ENCODE results near the gene ALDH1L2. TPM values are rescaled to one million over a fixed set of nuclear protein-coding genes. Genes with fewer than 3 reads are reported as not detected.

Gene ALDH1L2
- total and polyA plus RNA-seq, 4 donors = 0.03 to 0.25 (median 0.15) TPM

DNA sequence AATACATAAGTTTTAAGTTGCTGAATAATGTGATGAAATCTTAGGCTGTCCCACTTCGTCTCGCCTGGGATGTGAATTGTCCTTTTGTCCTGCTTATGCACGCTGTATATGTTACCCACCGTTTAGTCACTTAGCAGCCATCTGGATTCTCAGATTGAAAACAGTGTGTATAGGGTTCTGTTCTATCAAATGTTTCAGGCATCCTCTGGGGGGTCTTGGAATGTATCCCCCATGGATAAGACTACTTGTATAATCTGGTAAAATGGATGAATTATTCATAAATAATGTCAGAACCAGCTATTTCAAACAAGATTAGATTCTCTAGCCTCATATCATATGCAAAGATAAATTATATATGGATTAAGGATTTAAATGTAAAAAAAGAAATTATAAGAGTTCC is 68.7 kb downstream of the ALDH1L2 start:
- H3K9me3 ChIP-seq (ENCODE audit: control insufficient read depth in 4 of 4, low read length in 3 of 4) = no peaks in the 10 kb centered on the region
- TF ChIP-seq FOXA1 (IDR thresholded peaks at IDR 0.05) (no peak), RXRA (IDR thresholded peaks at IDR 0.05) (no peak), HNF4A (conservative IDR thresholded peaks at IDR 0.05) (no peak), GABPA (IDR thresholded peaks at IDR 0.05 in 1 of 2, conservative IDR thresholded peaks at IDR 0.05 in 1 of 2) (no peak), CTCF (IDR thresholded peaks at IDR 0.05; ENCODE audit: low read depth, low read length, missing input control) (no peak), NR2F2 (IDR thresholded peaks at IDR 0.05) (no peak), HNF4G (IDR thresholded peaks at IDR 0.05) (no peak), RAD21 (IDR thresholded peaks at IDR 0.05) (no peak), FOXA2 (IDR thresholded peaks at IDR 0.05) (no peak), EGR1 (IDR thresholded peaks at IDR 0.05; ENCODE audit: low read depth in 2 of 2) (no peak), SP1 (IDR thresholded peaks at IDR 0.05) (no peak), JUND (IDR thresholded peaks at IDR 0.05) (no peak)
- TF ChIP-seq, protein P1, sequence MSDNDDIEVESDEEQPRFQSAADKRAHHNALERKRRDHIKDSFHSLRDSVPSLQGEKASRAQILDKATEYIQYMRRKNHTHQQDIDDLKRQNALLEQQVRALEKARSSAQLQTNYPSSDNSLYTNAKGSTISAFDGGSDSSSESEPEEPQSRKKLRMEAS (IDR thresholded peaks at IDR 0.05) = no peak
- TF ChIP-seq, protein P2, sequence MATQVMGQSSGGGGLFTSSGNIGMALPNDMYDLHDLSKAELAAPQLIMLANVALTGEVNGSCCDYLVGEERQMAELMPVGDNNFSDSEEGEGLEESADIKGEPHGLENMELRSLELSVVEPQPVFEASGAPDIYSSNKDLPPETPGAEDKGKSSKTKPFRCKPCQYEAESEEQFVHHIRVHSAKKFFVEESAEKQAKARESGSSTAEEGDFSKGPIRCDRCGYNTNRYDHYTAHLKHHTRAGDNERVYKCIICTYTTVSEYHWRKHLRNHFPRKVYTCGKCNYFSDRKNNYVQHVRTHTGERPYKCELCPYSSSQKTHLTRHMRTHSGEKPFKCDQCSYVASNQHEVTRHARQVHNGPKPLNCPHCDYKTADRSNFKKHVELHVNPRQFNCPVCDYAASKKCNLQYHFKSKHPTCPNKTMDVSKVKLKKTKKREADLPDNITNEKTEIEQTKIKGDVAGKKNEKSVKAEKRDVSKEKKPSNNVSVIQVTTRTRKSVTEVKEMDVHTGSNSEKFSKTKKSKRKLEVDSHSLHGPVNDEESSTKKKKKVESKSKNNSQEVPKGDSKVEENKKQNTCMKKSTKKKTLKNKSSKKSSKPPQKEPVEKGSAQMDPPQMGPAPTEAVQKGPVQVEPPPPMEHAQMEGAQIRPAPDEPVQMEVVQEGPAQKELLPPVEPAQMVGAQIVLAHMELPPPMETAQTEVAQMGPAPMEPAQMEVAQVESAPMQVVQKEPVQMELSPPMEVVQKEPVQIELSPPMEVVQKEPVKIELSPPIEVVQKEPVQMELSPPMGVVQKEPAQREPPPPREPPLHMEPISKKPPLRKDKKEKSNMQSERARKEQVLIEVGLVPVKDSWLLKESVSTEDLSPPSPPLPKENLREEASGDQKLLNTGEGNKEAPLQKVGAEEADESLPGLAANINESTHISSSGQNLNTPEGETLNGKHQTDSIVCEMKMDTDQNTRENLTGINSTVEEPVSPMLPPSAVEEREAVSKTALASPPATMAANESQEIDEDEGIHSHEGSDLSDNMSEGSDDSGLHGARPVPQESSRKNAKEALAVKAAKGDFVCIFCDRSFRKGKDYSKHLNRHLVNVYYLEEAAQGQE (IDR thresholded peaks at IDR 0.05) = no peak
- TF ChIP-seq, protein P3, sequence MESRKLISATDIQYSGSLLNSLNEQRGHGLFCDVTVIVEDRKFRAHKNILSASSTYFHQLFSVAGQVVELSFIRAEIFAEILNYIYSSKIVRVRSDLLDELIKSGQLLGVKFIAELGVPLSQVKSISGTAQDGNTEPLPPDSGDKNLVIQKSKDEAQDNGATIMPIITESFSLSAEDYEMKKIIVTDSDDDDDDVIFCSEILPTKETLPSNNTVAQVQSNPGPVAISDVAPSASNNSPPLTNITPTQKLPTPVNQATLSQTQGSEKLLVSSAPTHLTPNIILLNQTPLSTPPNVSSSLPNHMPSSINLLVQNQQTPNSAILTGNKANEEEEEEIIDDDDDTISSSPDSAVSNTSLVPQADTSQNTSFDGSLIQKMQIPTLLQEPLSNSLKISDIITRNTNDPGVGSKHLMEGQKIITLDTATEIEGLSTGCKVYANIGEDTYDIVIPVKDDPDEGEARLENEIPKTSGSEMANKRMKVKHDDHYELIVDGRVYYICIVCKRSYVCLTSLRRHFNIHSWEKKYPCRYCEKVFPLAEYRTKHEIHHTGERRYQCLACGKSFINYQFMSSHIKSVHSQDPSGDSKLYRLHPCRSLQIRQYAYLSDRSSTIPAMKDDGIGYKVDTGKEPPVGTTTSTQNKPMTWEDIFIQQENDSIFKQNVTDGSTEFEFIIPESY (IDR thresholded peaks at IDR 0.05) = no peak
- no peak overlapping the region for H3K4me3 ChIP-seq (ENCODE audit: low read depth in 1 of 3, low read length in 3 of 3)
- H3K36me3 ChIP-seq (ENCODE audit: control insufficient read depth in 4 of 4, insufficient read depth in 3 of 4, low read depth in 1 of 4, low read length in 3 of 4) = peaks cover 0 to 8% (median 2%) of the 10 kb centered on the region in 4 donors
- H3K27ac ChIP-seq (ENCODE audit: low read depth in 1 of 2, low read length in 2 of 2) = peak overlapping the region in 1 of 2 donors; percentile 44
- no peak overlapping the region for H3K9ac ChIP-seq (ENCODE audit: low read depth in 1 of 2, low read length in 2 of 2)
- no peak for DNase-seq (ENCODE audit: low spot score)
- no peaks in the 10 kb centered on the region for H3K27me3 ChIP-seq (ENCODE audit: control insufficient read depth in 4 of 4, insufficient read depth in 4 of 4, low read length in 3 of 4)
- 93% methylated on average over 4 of the region's 4 CpGs for WGBS
- H3K4me1 ChIP-seq (ENCODE audit: control insufficient read depth in 4 of 4, insufficient read depth in 4 of 4, low read length in 3 of 4) = peaks cover 0 to 19% (median 1%) of the 10 kb centered on the region in 4 donors

DNA sequence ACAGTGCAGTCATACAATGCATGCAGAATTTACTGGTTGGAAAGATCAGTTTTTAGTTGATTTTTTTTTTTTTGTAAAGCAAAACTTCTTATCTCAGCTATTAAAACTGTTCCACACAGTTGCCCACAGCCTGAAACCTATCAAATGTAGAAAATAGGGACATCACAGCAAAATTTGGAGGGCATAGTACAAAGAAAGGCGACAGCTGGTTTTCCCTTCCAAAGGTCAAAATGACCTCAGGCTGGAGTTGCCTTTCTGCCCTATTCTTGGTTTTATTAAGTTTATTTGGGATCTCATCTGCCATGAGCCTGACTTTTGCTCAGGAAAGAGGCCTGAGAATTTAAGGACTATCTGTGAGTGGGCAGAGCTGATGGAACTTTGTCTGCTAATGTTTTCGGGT is 69.7 kb downstream of the ALDH1L2 start:
- H3K4me3 ChIP-seq (ENCODE audit: low read depth in 1 of 3, low read length in 3 of 3) = no peak overlapping the region
- no peaks in the 10 kb centered on the region for H3K27me3 ChIP-seq (ENCODE audit: control insufficient read depth in 4 of 4, insufficient read depth in 4 of 4, low read length in 3 of 4)
- no peaks in the 10 kb centered on the region for H3K9me3 ChIP-seq (ENCODE audit: control insufficient read depth in 4 of 4, low read length in 3 of 4)
- no peak for DNase-seq (ENCODE audit: low spot score)
- no peak overlapping the region for H3K9ac ChIP-seq (ENCODE audit: low read depth in 1 of 2, low read length in 2 of 2)
- H3K4me1 ChIP-seq (ENCODE audit: control insufficient read depth in 4 of 4, insufficient read depth in 4 of 4, low read length in 3 of 4) = peaks cover 0 to 19% (median 1%) of the 10 kb centered on the region in 4 donors
- 58% methylated on average over 2 of the region's 2 CpGs for WGBS
- H3K27ac ChIP-seq (ENCODE audit: low read depth in 1 of 2, low read length in 2 of 2) = peak overlapping the region; percentile 44 to 55
- peaks cover 0 to 8% (median 2%) of the 10 kb centered on the region in 4 donors for H3K36me3 ChIP-seq (ENCODE audit: control insufficient read depth in 4 of 4, insufficient read depth in 3 of 4, low read depth in 1 of 4, low read length in 3 of 4)
- TF ChIP-seq, protein P1 (IDR thresholded peaks at IDR 0.05) = peak; percentile 35
- TF ChIP-seq CTCF (IDR thresholded peaks at IDR 0.05; ENCODE audit: low read depth, low read length, missing input control) (no peak), HNF4A (conservative IDR thresholded peaks at IDR 0.05) (peak; percentile 98 to 99), TAF1 (conservative IDR thresholded peaks at IDR 0.05) (no peak), FOXA2 (IDR thresholded peaks at IDR 0.05) (no peak), RAD21 (IDR thresholded peaks at IDR 0.05) (peak; percentile 39 to 52), HNF4G (IDR thresholded peaks at IDR 0.05) (peak; percentile 90), FOXA1 (IDR thresholded peaks at IDR 0.05) (no peak), NR2F2 (IDR thresholded peaks at IDR 0.05) (no peak), EGR1 (IDR thresholded peaks at IDR 0.05; ENCODE audit: low read depth in 2 of 2) (peak in 1 of 2 donors; percentile 50), SP1 (IDR thresholded peaks at IDR 0.05) (peak; percentile 95), GABPA (IDR thresholded peaks at IDR 0.05 in 1 of 2, conservative IDR thresholded peaks at IDR 0.05 in 1 of 2) (peak in 1 of 2 donors; percentile 22), YY1 (IDR thresholded peaks at IDR 0.05) (peak; percentile 63), JUND (IDR thresholded peaks at IDR 0.05) (peak; percentile 95 to 97), RXRA (IDR thresholded peaks at IDR 0.05) (peak; percentile 66 to 72)
- TF ChIP-seq, protein P3 (IDR thresholded peaks at IDR 0.05) = peak; percentile 56
- TF ChIP-seq, protein P4, sequence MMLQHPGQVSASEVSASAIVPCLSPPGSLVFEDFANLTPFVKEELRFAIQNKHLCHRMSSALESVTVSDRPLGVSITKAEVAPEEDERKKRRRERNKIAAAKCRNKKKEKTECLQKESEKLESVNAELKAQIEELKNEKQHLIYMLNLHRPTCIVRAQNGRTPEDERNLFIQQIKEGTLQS (IDR thresholded peaks at IDR 0.05) = peak; percentile 34
